HG03097 (cell line): ENCODE measurements around the gene RSPO4.
"Not testable (repeated sequence)": the region's sequence is repeated elsewhere in the genome, so short reads cannot be mapped to it uniquely, and the experiment has no call there.

ENCODE experiments used
- ATAC-seq: cut with Tn5 transposase; IDR thresholded peaks from one replicate; pipeline ENCODE4 v1.9.1; 2021; ENCODE audit not compliant: unreplicated experiment, low FRiP score

RSPO4 gene

DNA sequence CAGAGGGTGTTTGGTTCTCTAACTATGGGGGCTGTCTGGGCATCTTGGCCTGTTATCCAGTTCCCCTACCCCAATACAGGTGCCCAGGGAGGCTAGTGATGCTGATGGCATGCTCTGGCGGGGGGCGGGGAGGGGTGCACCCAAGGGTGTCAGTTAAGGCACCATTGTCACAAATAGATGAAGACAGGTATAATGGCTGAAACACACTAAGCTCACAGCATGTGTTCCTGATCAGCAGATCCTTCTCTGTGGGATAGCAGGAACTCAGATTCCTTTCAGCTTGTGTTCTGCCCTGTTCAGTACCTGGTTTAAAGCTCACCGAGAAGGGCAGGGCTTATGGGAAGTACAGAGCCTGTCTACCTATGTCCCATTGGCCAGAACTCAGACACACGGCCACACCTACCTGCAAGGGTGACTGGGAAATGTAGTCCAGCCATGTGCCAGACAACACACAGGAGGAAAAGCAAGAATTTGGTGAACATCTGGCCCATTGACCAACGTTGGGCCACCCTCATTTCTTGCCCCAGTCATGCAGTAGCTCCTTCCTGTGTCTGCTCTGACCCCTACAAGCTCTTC lies 3.4 kb upstream of the RSPO4 start:
- ATAC-seq, result peak; percentile 48

DNA sequence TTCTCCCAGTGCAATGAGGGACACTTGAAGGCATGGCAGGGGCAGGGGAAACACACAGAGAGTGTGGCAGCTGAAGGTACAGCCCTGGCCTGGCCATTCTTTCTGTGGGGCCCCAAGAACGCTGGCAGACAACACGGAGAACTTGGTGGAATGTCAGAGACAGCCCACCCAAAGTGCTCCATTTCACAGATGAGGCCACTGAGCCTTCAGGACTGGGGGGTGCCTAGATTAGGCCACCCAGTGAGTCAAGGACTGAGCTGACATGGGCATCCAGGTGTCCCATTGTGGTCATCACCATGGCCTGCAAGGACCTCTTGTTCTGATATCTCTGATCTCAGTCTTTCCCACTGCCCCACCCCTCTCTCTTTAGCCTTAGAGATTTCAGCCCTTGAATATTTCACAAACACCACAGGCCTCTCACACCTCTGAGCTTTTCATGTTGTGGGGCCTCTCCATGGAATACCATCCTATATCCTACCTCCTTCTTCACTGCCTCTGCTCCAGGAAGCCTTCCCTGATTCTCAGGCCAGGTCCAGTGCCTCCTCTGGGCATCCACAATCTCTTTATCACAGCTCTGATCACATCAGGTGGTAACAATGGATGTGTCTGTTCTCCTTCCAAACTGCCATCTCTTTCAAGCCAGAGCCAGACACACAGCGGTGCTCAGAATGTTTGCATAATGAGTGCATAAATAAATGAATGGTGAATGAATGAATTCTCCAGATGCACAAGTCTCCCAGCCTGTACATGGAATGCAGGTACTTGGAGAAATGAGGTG lies 2.0 kb upstream of the RSPO4 start:
- no peak for ATAC-seq

GRCh38 chr20:1002682-1003561 lies 811 bp upstream of the RSPO4 start:
- ATAC-seq, result no peak

DNA sequence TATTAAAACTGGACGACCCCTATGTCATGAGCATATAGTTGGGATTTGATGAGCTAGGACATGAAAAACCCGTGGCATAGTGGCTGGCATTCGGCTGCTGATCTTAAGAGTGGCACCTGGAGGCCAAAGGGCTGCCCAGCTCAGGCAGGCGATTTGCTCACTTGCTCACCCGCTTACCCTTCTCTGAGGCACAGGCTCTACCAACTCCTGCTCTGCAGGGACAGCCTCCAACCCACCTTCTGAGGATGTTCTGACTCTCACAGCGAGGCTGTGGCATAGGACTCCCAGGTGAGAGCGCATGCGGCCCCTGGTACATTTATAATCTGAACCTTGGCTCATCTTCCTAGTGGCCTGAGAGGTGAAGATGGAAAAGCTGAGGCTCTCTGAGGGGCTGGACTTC lies 995 bp downstream of the RSPO4 start:
- no peak for ATAC-seq

- no peak for ATAC-seq
Measured at GRCh38 chr20:998231-998830, 3.8 kb downstream of the RSPO4 start.

DNA sequence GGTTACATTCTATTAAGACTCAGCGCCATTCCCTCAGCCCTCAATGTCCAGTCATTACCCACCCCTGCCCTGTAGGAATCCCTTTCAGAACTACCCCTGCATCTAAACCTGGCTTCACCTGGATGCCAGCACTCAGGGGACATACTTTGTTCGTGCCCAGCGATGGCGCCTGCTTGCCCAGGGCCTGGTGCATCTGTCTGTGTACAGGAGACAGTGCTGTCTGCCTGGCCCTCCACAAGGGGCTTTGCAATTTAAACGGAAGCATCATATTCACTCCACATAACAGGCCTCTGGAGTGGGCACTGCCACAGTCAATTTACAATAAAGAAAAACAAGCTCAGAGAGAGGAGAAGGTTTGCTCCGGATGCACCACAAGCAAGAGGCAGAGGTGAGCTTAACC lies 4.6 kb downstream of the RSPO4 start:
- ATAC-seq, result no peak

- ATAC-seq, result no peak
Measured at GRCh38 chr20:997016-997415, 5.1 kb downstream of the RSPO4 start.

GRCh38 chr20:995170-995569 lies 6.9 kb downstream of the RSPO4 start:
- ATAC-seq, result no peak

DNA sequence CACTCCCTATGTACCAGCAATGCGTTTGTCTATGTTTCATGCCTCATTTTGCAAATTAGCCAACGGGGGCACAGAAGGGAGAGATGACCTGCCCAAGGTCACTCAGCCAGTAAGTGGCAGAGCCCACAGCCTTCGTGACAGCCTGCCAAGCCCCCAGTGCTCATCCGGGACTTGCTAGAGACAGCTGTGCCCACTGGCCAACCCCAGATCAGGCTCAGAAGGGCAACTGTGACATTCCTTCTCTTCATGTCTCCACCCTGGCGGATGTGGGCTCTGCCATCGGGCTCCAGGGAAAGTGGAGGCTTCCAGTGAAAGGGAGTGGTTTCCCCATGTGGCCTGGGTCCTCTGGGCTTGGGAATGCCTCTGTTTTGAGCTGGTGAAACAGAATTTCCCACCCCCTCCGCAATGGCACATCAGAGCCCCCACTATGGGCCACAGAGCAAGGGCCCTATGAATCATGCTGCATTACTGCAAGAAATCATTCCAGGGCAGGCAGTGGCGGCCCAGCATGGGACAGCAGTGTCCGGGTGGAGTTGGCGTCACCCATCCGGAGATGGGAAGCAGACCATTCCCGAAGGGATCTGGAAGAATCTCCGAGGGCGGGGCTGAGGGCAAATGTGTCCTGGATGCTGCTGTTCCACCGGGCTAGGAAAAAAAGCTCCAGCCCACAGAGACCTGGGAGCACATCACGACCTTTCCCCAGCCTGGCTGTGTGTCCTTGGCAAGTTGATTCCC lies 9.1 kb downstream of the RSPO4 start:
- ATAC-seq, result no peak

GRCh38 chr20:991850-992249 lies 10.3 kb downstream of the RSPO4 start:
- no peak for ATAC-seq

DNA sequence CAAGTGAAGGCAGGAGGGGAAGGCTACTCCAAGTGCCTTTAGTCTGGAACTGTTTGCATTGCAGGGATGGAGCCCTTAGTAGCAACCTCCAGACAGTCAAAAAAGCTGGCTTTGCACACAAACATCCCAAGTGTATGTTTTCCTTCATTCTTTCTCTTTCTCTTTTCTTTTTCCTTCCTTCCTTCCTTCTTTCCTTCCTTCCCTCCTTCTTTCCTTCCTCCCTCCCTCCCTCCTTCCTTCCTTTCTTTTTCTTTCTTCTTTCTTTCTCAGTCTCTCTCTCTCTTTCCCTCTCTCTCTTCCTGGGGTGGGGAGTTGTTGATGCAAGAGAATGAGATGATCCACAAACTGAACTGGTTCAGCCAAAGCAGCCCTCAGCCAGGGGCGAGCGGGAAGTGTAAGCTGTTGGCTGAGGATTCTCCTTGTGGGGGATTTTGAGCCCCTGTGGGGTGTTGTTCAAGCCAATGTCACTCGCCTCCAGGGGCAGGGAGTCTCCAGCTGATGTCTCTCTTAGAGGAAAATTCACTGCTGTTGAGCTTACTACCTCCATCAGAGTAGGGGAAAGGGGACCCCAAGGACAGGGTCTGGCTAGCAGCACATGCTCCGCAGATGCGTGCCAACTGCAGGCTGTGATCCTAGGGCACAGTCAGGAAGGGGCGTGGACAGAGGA lies 11.7 kb downstream of the RSPO4 start:
- no peak for ATAC-seq

DNA sequence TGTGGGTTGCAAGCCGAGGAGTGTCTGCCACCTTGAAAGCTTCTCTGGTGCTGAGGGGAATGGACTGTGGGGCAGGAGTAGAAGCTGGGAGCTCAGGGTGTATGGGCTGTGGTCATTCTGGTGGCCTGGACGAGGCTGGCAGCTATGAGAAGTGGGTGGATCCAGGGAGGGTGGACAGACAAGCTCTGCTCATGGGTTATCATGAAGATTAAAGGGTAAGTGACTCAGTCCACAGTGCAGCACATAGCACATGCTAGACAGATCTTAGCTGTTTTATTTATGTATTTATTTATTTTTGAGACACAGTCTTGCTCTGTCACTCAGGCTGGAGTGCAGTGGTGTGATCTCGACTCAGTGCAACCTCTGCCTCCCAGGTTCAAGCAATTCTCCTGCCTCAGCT lies 13.8 kb downstream of the RSPO4 start:
- no peak for ATAC-seq

DNA sequence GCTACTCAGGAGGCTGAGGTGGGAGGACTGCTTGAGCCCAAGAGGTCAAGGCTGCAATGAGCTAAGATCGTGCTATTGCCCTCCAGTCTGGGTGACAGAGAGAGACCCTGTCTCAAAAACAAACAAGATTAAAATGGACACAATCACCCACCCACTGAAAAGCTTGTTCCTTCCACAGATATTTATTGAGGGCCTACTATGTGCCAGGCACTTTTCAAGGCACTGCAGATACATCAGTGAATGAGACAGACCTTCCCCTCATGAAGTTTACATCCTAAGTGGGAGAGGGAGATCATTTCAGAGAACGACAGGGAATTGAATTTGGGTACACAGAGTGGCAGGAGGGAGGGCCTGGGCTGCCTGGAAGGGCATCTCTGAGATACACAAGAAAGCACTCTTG lies 14.4 kb downstream of the RSPO4 start:
- ATAC-seq, result no peak

DNA sequence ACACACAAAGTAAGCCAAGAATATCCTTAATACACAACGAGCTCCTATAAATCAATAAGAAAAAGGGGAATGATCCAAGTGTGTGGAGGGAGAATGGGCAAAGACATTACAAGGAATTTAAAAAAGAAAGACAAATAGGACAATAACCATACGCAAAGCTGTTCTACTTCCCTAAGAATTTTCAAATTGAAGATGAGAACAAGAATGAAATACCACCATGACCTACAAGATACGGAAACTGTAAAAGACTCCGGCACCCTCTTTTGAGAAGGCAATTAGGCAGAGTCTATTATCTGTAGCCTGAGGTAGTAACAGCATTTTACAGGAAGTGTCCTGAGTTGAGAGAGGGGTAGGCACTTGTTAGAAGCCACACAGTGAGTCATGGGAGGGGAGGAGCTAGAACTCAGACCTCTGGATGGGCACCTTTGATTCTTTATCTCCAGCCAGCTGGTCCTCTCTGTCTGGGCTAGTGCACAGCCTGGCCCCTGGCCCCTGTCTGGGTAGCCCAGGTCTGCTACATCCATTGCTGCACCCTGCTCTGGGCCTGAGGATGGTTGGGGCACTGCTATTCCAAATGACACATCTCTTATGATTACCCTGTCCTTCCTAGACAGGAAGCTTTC lies 15.3 kb downstream of the RSPO4 start:
- ATAC-seq, result no peak

GRCh38 chr20:984994-985393 lies 17.1 kb downstream of the RSPO4 start:
- ATAC-seq, result not testable (repeated sequence)

DNA sequence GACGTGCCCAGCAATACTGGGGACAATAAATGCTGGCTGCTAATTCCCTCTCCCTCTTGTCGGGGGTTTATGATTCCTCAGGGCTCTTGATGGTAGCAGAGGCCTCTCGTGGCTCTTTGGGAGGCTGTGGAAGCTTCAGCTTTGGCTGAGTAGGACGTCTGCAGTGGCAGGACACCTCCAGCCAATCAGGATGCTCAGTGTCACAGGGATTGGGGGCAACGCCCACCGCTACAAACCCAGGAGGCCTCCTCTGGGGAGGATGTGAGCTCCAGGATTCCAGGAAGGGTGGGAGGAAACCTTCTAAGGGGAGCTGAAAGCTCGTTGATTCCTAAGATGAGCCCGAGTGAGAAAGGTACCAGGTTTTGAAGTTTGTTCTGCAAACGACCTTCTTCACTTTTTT lies 19.4 kb downstream of the RSPO4 start:
- no peak for ATAC-seq

DNA sequence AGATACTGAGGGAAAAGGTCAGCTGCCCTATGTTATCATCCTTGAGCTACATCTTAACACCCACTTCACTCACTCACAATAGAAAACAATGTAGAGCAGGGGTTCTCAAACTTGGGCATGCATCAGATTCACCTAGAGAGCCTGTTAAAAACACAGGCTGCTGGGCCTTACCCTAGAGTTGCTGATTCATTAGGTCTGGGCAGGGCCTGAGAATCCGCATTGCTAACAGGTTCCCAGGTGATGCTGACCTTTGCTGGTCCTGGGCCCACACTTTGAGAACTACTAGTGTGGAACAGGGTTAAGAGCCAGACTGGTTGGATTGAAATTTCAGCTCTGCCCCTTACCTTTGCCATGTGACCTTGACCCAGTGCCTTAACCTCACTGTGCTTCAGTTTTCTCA lies 25.1 kb downstream of the RSPO4 start:
- ATAC-seq, result no peak

- ATAC-seq, result no peak
Measured at GRCh38 chr20:976033-976432, 26.1 kb downstream of the RSPO4 start.

DNA sequence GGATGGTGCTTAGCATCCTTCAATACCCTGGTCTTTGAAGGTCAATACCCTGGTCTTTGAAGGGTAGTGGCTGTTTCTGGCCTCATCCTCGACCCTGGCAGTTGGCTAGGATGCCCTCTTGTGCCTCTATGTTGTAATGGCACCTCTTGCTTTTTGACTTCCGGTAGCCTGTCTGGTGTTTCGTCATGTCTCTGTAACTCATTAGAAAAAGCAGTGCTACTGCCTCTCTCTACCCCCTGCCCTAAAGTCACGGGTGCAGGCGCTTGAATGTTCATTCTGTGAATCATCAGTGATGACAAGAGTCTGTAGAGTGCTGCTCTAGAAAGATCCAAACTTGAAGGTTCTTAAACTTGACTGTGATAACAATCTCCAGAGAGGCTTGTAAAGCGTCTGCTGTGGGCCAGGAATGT lies 28.3 kb downstream of the RSPO4 start:
- no peak for ATAC-seq

DNA sequence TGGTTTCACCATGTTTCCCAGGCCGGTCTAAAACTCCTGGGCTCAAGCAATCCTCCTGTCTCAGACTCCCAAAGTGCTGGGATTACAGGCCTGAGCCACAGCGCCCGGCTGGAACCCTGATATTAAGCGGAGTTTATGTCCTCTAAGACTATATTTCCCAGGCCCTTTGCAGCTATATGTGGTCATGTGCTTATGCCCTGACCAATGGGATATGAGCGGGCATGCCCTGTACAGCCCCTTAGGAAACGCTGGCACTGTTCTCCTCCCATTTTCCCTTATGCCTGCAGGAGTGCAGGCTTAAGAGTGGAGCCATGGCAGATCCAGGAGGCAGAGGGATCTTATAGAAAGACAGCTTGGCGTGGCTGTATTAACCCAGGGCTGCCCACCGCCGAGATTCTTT lies 29.9 kb downstream of the RSPO4 start:
- no peak for ATAC-seq
